Muscle of back (tissue), 13 donors: Measurements from ENCODE around the gene SPRY2. TPM values are rescaled to one million over a fixed set of nuclear protein-coding genes. Genes with fewer than 3 reads are reported as not detected.

Experiments
- DNase-seq, 3 donors: peaks; one replicate each; pipeline versions ENCODE4 v3.0.0 to v3.0.0-alpha.2; 2013
- long read RNA-seq, 9 donors: transcript quantifications; one replicate each; lab custom pipeline, GENCODE V29; 2026
- polyA plus RNA-seq, 10 donors: library from polyadenylated mRNA; unstranded; fragments of 120-200 nt; gene quantifications; one replicate each; pipeline ENCODE4 v1.2.1, GENCODE V29; 2013; ENCODE audit not compliant: insufficient read length in 10 of 10

Gene SPRY2, protein sequence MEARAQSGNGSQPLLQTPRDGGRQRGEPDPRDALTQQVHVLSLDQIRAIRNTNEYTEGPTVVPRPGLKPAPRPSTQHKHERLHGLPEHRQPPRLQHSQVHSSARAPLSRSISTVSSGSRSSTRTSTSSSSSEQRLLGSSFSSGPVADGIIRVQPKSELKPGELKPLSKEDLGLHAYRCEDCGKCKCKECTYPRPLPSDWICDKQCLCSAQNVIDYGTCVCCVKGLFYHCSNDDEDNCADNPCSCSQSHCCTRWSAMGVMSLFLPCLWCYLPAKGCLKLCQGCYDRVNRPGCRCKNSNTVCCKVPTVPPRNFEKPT
- 100 to 1,000 TPM in 4 of 10 donors, 10 to 100 TPM in 6; 73.7 to 128 (median 92.6) TPM for polyA plus RNA-seq
- long read RNA-seq, donor 1, transcript SPRY2-202 (2 exons, 2,111 nt), result major isoform, 20 of 22 reads
- long read RNA-seq, donor 1, partial matches to known transcripts, result 0 of 22 reads
- long read RNA-seq, donor 1, other reads (novel, unspliced or antisense), result 0 of 22 reads
- long read RNA-seq, donor 2, transcript SPRY2-202 (2 exons, 2,111 nt), result major isoform, 35 of 50 reads
- long read RNA-seq, donor 2, partial matches to known transcripts, result 13 of 50 reads
- long read RNA-seq, donor 2, other reads (novel, unspliced or antisense), result 0 of 50 reads
- long read RNA-seq, donor 3, result 0 reads
- long read RNA-seq, donor 4, transcript SPRY2-202 (2 exons, 2,111 nt), result major isoform, 22 of 25 reads
- long read RNA-seq, donor 4, partial matches to known transcripts, result 0 of 25 reads
- long read RNA-seq, donor 4, other reads (novel, unspliced or antisense), result 0 of 25 reads
- long read RNA-seq, donor 5, transcript SPRY2-202 (2 exons, 2,111 nt), result major isoform, 39 of 58 reads
- long read RNA-seq, donor 5, partial matches to known transcripts, result 16 of 58 reads
- long read RNA-seq, donor 5, other reads (novel, unspliced or antisense), result 0 of 58 reads
- long read RNA-seq, donor 6, transcript SPRY2-202 (2 exons, 2,111 nt), result major isoform, 28 of 30 reads
- long read RNA-seq, donor 6, partial matches to known transcripts, result 0 of 30 reads
- long read RNA-seq, donor 6, other reads (novel, unspliced or antisense), result 0 of 30 reads
- long read RNA-seq, donor 7, transcript SPRY2-202 (2 exons, 2,111 nt), result major isoform, 32 of 34 reads
- long read RNA-seq, donor 7, partial matches to known transcripts, result 0 of 34 reads
- long read RNA-seq, donor 7, other reads (novel, unspliced or antisense), result 0 of 34 reads
- long read RNA-seq, donor 8, transcript SPRY2-202 (2 exons, 2,111 nt), result major isoform, 24 of 25 reads
- long read RNA-seq, donor 8, partial matches to known transcripts, result 0 of 25 reads
- long read RNA-seq, donor 8, other reads (novel, unspliced or antisense), result 0 of 25 reads
- long read RNA-seq, donor 9, transcript SPRY2-202 (2 exons, 2,111 nt), result major isoform, 5 of 5 reads
- long read RNA-seq, donor 9, partial matches to known transcripts, result 0 of 5 reads
- long read RNA-seq, donor 9, other reads (novel, unspliced or antisense), result 0 of 5 reads

GRCh38 chr13:80341101-80341755 lies at the start of gene SPRY2:
TSS of gene SPRY2 (minus strand) at chr13:80341126. CDS start at chr13:80337705, 3,421 bp downstream.
- DNase-seq, result peak; percentile 96 to 99 (median 96)

DNA sequence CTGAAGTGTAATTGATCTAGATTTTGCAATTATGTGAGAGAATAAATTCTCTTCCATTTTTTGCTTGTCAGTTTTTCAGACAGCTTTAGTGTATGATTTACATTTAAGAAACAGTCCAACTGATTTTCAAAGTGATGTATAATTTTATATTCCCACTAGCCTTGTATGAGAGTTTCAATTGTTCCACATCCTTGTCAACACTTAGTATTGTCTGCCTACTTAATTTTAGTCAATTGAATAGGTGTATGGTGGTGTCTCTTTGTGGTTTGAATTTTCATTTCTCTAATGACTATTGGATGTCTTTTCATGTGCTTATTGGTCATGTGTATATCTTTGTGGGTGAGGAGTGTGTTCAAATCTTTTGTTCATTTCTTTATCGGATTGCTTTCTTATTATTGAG lies 49.4 kb upstream of the SPRY2 start:
- DNase-seq, result no peak

GRCh38 chr13:80389073-80390038 lies 48.4 kb upstream of the SPRY2 start:
- DNase-seq, result no peak

- no peak for DNase-seq
Observed at GRCh38 chr13:80388506-80388905, 47.6 kb upstream of the SPRY2 start.

DNA sequence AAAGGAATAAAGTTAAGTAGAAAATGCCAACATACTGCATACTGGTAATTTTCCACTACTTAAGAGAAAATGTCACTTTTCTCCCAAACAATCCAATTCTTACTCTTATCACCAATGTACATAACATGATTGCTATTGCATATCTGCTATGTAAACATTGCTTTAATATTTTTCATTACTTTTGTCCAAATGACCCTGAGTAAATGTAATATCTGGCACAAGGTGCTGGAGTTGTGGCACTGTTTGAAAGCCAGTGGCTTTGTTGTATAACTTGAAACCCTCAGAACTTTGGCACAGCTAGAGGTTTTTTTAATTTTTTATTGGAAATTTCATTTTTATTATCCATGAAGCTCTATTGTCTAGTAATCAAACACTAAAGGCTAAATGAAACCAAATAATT lies 45.7 kb upstream of the SPRY2 start:
- no peak for DNase-seq

GRCh38 chr13:80386002-80386401 lies 45.1 kb upstream of the SPRY2 start:
- no peak for DNase-seq

DNA sequence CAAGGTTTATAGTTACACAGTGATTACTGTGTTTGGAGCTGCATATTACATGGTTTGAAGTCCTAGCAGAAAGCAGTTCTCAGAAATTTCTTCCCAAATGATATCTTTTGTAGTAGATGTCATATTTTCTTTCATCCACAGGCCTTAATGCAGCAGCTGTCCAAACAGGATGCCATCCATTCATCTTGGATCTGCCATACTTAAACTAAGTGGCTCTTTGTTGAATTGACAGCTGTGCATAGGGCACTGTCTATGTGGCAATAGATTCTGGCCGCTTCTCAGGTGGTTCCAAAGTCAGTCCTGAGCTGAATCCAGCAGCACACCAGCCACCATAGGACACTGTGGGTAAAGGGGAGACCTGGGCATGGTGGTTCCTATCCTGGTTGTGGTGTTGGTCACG lies 41.6 kb upstream of the SPRY2 start:
- no peak for DNase-seq

DNA sequence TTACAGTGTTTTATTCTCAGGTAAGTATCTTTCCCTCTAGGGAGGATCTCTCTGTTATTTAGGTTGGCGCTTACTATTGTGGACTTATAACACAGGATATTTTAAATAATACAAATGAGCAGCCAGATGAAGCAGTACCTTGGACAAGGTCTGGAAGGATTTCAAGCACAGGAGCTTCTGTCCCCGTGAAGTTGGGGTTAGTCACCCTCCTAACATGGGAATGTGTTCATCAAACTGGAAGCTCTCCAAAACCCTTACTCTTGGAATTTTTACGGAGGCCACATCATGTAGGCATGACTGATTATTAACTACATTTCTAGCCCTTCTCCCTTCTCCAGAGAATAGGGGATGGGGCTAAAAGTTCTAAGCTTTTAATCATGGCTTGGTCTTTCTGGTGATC lies 38.3 kb upstream of the SPRY2 start:
- peak in 1 of 3 donors; percentile 51 for DNase-seq

GRCh38 chr13:80376554-80376953 lies 35.6 kb upstream of the SPRY2 start:
- DNase-seq, result no peak

DNA sequence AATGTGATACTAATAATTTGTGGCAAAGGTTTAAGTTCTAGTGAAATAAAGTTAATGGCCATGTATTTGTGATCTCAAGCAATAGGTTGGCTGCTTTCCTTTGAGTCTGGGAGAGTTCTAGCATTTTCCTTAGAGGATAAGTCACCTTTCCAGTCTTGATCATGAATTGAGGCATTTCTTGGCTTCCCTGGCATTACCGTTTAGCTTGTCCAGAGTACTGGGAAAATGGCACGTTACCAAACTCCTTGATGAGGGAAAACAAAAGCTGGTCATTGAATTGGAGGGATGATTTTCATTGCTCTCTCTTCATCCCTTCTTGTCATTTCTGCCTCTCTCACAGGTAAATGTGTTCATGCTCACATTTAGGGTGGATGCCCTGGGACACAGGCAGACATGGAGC lies 34.0 kb upstream of the SPRY2 start:
- peak; percentile 11 to 83 (median 60) for DNase-seq

- peak; percentile 41 to 93 (median 84) for DNase-seq
Observed at GRCh38 chr13:80374444-80374843, 33.5 kb upstream of the SPRY2 start.

DNA sequence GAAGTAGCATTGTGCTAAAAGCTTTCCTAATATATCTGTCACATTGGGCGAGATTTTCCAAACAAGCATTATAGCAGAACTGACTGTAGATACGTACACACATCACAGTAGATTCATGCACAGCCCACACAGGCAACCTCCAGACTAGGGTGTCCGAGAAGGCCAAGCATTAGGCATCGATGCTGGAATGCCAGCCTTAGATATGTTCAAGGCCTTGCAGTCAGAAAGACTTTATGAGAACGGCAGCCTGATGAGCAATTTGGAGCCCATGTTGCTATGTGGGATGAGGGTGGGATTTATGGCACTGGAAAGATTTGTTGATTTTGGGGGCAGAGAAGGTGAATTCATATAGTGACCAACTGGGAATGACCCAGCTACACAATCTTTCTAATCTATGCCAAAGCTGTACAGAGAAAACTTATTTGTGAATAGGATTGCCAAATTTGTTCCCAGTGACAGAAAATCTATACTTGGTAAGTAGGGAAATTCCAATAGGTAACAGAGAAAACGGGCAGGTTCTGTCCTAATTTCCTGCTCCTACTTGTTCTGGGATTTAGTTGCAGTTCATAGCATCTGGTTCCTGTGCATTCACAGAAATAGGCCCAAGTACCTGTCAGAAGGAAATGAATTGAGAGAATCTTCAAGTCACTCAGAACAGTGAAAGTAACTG lies 31.0 kb upstream of the SPRY2 start:
- DNase-seq, result no peak

DNA sequence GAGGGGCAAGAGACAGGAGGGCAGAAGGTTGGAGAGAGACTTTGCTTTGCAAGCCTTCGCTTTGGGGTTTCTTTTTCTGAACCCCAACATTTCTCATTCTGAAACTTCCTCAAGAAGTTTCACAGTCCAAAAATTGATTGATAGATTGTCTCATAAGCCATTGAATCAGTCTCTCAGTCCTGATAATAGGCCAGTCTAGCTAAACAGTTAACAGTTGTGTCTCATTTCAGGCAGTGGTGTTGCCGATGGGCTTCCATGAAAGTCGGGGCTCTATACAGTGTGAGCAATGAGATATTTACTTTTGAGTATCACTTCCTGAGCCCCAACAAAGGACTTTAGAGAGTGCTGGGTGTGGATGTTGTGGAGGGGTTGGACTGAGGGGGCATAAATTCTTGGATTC lies 26.5 kb upstream of the SPRY2 start:
- no peak for DNase-seq

GRCh38 chr13:80363890-80364503 lies 23.1 kb upstream of the SPRY2 start:
- DNase-seq, result peak; percentile 40 to 69 (median 62)

- DNase-seq, result no peak
Observed at GRCh38 chr13:80362481-80362880, 21.6 kb upstream of the SPRY2 start.

- no peak for DNase-seq
Observed at GRCh38 chr13:80361883-80362327, 21.0 kb upstream of the SPRY2 start.

- no peak for DNase-seq
Observed at GRCh38 chr13:80361298-80361697, 20.4 kb upstream of the SPRY2 start.

DNA sequence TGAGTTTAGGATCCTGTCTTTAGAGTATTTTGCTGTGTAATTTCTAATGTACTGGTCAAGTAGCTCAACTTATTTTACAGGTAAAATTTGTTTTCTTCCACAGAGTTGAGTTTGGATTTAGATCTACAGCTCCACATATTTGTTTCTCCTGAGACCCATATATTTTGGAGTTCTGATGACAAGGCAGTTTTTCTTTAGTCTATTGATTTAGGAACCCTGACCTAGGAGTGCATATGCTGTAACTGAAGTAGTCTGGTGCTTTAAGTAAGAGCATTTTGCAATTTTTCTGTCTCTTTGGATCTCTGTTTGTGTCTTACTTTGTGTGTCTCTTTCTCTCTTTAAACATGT lies 19.5 kb upstream of the SPRY2 start:
- DNase-seq, result peak; percentile 16 to 74 (median 30)
